Vagina (tissue), 2 donors: ENCODE results near the gene SAMD4B. TPM values are rescaled to one million over a fixed set of nuclear protein-coding genes. Genes with fewer than 3 reads are reported as not detected.

ENCODE experiments used
- DNase-seq, 2 donors: peaks; one replicate each; pipeline ENCODE4 v3.0.0-alpha.2; 2017; ENCODE audit errors: extremely low spot score in 2 of 2
- H3K27ac ChIP-seq: fragments of 200-600 bp; sonication (generic); one replicate; pipeline ENCODE4 v1.5.1; 2019
- H3K27me3 ChIP-seq: fragments of 200-600 bp; sonication (generic); one replicate; pipeline ENCODE4 v1.5.1; 2019
- H3K36me3 ChIP-seq, 2 donors: fragments of 200-600 bp; sonication (generic); one replicate each; pipeline ENCODE4 v1.5.1; 2017 to 2019
- H3K4me1 ChIP-seq: fragments of 200-600 bp; sonication (generic); one replicate; pipeline ENCODE4 v1.5.1; 2019
- H3K4me3 ChIP-seq, 2 donors: fragments of 200-600 bp; sonication (generic); 1 replicate in 1 of 2; 2 replicates in 1 of 2; pipeline ENCODE4 v1.5.1; 2016 to 2019
- H3K9me3 ChIP-seq: fragments of 200-600 bp; sonication (generic); one replicate; pipeline ENCODE4 v1.5.1; 2019
- POLR2A ChIP-seq, 2 donors: fragments of 450-650 bp; IDR thresholded peaks; one replicate each; pipeline ENCODE4 v1.6.1; 2017; ENCODE audit warnings: antibody characterized with exemption in 2 of 2, mild to moderate bottlenecking in 2 of 2, moderate library complexity in 2 of 2
- POLR2AphosphoS5 ChIP-seq, 2 donors: sonication (generic); formaldehyde crosslinking; IDR thresholded peaks; one replicate each; pipeline ENCODE4 v1.9.0; 2017; ENCODE audit warnings: antibody characterized with exemption in 2 of 2, mild to moderate bottlenecking in 2 of 2, low read depth in 1 of 2; ENCODE audit not compliant: insufficient read depth in 1 of 2
- intact Hi-C: fragments of 100-400 bp; cut with DNase I; formaldehyde crosslinking; loops from one replicate; pipeline ENCODE4 v1.15.1; 2023
- total RNA-seq: library from RNA; depleted of rRNA; stranded (reverse); fragments of >200 nt; gene quantifications from one replicate; pipeline ENCODE4 v1.2.3, GENCODE V29; 2016
- TF ChIP-seq, protein P1 (sequence below), 3 experiments: fragments of 450-650 bp in 2 of 3; fragments of 200-600 bp in 1 of 3; sonication (generic) in 1 of 3; IDR thresholded peaks; one replicate each; pipeline ENCODE4 v1.5.1; 2017 to 2019; ENCODE audit warnings: antibody characterized with exemption in 3 of 3, mild to moderate bottlenecking in 2 of 3, moderate library complexity in 2 of 3

The SAMD4B gene
- total RNA-seq, 1 donor from 2014 or later = 128 TPM

DNA sequence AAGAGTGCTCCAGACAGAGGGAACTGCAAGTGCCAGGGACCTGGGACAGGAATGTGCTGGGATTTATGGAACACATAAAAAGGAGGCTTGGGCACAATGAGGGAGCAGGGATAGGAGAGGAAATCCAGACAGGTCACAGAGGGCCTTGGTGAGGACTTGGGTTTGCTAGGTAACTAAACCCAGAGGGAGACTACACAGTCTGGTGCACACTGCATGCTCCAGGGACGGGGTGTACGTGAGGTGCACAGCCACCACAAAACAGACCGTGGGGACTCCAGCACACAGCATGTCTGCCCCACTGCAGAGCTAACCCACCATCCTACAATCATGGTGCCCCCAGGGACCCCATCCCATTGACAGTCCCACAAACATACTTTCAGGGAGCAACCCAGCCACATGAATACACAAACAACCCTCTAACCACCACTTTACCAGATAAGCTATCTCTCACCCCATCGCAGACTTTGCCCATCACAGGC lies 58.9 kb downstream of the SAMD4B start:
- H3K9me3 ChIP-seq = no peaks in the 10 kb centered on the region
- H3K4me3 ChIP-seq = no peak overlapping the region
- H3K27me3 ChIP-seq = no peaks in the 10 kb centered on the region
- TF ChIP-seq POLR2A (IDR thresholded peaks at IDR 0.05) = no peak
- intact Hi-C loops = no loop called here
- no peak for DNase-seq
- H3K27ac ChIP-seq = peak overlapping the region; percentile 100
- no peaks in the 10 kb centered on the region for H3K36me3 ChIP-seq
- peaks cover 74% of the 10 kb centered on the region for H3K4me1 ChIP-seq

DNA sequence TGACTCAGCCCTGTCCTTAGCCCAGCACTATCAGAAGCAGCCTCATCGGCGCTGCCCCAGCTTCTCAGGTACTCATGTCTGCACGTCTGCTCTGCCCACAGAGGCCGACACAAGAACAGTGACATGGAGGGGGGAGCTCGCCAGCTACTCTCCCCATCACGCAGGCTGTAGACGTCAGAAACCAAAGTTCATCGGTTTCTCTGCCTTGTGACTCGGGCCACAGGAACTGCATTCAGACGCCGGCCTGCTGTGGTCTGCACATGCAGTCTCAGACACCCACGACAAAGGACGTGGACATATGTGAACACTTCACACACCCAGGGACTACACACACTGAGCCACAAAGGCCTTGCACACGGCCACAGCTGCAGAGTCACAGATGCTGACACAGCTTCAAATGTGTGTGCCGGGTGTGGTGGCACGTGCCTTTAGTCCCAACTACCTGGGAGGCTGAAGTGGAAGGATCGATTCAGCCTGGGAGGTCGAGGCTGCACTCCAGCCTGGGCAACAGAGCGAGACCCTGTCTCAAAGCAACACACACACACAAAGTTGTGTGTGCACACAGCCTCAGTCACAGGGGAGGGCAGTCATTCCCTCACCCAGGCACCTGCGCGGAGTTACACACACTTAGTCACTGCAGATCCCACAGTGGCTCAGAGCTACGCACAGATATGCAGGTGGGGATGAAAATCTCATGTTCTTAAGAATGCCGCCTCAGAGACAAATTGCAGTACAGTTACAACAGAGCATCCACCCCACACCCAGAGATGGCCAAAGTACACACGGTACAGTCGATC lies 59.5 kb downstream of the SAMD4B start:
- intact Hi-C loops = no loop called here
- peaks cover 74% of the 10 kb centered on the region for H3K4me1 ChIP-seq

DNA sequence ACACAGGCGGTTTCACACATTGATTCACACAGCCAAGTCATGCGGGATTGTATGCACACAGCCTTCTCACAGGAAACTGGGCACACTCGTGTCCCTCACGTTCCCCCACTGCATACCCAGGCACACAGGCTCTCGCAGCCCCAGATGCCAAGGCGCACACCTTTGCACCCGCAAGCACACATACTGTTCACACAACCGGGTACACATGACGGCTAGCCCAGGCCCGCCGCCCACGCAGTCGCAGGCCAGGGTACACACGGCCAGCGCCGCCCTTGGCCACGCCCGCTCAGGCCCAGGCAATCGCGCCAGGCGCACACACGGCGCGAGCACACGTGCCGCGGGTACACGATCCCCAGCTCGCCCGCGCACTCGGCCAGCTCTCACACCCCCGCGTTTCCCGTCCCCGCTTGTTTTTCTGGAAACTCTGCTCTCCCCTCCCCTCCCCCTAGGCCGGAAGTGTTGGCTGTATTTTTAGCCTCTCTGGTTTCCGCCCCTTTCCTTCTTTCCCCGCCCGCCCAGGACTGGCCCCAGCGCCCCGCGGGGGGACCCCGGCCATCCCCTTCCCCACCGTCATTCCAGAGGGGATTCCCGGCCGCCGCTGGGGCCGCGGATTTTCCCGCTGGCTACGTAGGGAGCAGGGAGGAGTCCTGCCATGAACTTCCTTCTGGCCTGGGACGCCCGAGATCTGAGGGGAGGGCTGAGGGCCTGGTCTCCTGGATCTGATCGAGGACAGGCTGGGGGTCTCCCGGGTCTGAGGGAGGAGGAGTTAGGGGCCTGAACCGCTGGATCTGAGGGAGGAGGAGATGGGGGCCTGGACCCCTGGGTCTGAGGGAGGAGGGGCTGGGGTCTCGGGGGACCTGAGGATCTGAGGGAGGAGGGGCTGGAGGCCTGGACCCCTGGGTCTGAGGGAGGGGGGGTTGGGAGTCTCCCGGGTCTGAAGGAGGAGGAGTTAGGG lies 60.4 kb downstream of the SAMD4B start:
- peak in 1 of 2 donors; percentile 95 for DNase-seq
- H3K4me3 ChIP-seq = peak overlapping the region; percentile 62 to 68
- no peaks in the 10 kb centered on the region for H3K27me3 ChIP-seq
- H3K4me1 ChIP-seq = peaks cover 70% of the 10 kb centered on the region
- peak overlapping the region; percentile 100 for H3K27ac ChIP-seq
- intact Hi-C loops = no loop called here
- no peaks in the 10 kb centered on the region for H3K9me3 ChIP-seq
- TF ChIP-seq POLR2AphosphoS5 (IDR thresholded peaks at IDR 0.05; ENCODE audit: insufficient read depth in 1 of 2, low read depth in 1 of 2) (peak; percentile 67 to 82), POLR2A (IDR thresholded peaks at IDR 0.05) (no peak)
- TF ChIP-seq, protein P1, sequence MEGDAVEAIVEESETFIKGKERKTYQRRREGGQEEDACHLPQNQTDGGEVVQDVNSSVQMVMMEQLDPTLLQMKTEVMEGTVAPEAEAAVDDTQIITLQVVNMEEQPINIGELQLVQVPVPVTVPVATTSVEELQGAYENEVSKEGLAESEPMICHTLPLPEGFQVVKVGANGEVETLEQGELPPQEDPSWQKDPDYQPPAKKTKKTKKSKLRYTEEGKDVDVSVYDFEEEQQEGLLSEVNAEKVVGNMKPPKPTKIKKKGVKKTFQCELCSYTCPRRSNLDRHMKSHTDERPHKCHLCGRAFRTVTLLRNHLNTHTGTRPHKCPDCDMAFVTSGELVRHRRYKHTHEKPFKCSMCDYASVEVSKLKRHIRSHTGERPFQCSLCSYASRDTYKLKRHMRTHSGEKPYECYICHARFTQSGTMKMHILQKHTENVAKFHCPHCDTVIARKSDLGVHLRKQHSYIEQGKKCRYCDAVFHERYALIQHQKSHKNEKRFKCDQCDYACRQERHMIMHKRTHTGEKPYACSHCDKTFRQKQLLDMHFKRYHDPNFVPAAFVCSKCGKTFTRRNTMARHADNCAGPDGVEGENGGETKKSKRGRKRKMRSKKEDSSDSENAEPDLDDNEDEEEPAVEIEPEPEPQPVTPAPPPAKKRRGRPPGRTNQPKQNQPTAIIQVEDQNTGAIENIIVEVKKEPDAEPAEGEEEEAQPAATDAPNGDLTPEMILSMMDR (IDR thresholded peaks at IDR 0.05) = no peak
- peaks cover 0 to 7% of the 10 kb centered on the region in 2 donors for H3K36me3 ChIP-seq

More for the DNA sequence above, 59.5 kb downstream of the SAMD4B start:
- H3K36me3 ChIP-seq = no peaks in the 10 kb centered on the region
- DNase-seq = peak in 1 of 2 donors; percentile 93
- no peaks in the 10 kb centered on the region for H3K27me3 ChIP-seq
- peak overlapping the region; percentile 100 for H3K27ac ChIP-seq
- H3K9me3 ChIP-seq = no peaks in the 10 kb centered on the region
- peak in 1 of 2 donors; percentile 61 for TF ChIP-seq POLR2AphosphoS5 (IDR thresholded peaks at IDR 0.05; ENCODE audit: insufficient read depth in 1 of 2, low read depth in 1 of 2)
- TF ChIP-seq, protein P1 (IDR thresholded peaks at IDR 0.05) = peak in 1 of 3 experiments; percentile 8
- peak in 1 of 2 donors; percentile 15 for TF ChIP-seq POLR2A (IDR thresholded peaks at IDR 0.05)
- H3K4me3 ChIP-seq = peak overlapping the region; percentile 62 to 68

DNA sequence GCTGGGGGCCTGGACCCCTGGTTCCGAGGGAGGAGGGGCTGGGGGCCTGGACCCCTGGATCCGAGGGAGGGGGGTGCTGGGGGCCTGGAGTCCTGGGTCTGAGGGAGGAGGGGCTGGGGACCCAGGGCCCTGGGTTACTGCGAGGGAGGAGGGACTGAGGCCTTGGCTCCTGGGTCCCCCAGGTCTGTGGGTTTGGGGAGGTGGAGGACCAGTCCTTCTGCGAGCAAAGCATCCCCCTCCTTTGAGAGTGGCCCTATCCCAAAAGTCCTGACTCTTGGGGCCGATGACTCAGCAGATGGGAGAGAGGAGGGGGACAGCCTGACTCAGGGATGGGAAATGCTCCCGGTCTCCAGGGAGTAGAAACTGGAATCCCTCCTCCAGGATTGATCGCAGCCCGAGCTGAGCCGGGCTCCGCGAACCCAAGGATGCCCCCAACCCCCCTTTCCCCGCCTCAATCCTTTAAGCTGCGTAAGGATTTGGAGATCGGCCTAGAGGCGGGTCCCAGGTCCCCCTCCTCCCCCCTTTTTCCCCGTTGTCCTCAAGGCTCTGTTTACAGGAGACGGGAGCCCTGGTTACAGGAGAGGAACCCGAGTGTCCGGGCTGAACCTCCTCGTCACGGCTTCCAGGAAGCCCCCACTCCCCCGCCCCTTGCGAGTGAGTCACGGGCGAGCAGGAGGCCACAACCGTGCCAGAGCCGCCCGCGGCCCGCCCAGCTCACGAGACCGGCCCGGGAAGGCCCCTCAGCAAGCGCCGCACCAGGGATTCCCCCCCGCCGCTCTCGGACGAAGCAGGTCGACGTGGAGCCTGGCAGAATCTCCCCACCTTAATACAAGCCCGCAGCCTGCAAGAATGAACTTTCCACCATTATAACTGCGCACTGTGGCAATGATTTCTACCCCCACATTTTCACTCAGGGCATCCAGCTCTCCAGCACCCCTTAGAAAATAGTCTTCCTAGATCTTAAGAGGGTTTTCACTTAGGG lies 61.4 kb downstream of the SAMD4B start:
- Histone ChIP-seq H3K4me3 (peak overlapping the region; percentile 62 to 68), H3K27ac (peak overlapping the region; percentile 100), H3K9me3 (no peaks in the 10 kb centered on the region), H3K27me3 (no peaks in the 10 kb centered on the region), H3K36me3 (peaks cover 5 to 17% of the 10 kb centered on the region in 2 donors), H3K4me1 (peaks cover 60% of the 10 kb centered on the region)
- DNase-seq = peak in 1 of 2 donors; percentile 100
- intact Hi-C loops = no loop called here
- peak in 1 of 2 donors; percentile 86 for TF ChIP-seq POLR2A (IDR thresholded peaks at IDR 0.05)
- TF ChIP-seq, protein P1 (IDR thresholded peaks at IDR 0.05) = no peak
- peak; percentile 98 for TF ChIP-seq POLR2AphosphoS5 (IDR thresholded peaks at IDR 0.05; ENCODE audit: insufficient read depth in 1 of 2, low read depth in 1 of 2)
